Skeletal muscle tissue (tissue), 4 donors: Measurements from ENCODE around the gene EXOSC3. TPM values are rescaled to one million over a fixed set of nuclear protein-coding genes. Genes with fewer than 3 reads are reported as not detected.
"Not testable (repeated sequence)": the region's sequence is repeated elsewhere in the genome, so short reads cannot be mapped to it uniquely, and the experiment has no call there.

ENCODE experiments used
- H3K27ac ChIP-seq: one replicate; pipeline ENCODE4 v1.7.0; 2013; ENCODE audit warnings: mild to moderate bottlenecking, low read depth, low read length, inconsistent platforms
- H3K27me3 ChIP-seq, 3 donors: one replicate each; pipeline ENCODE4 v1.7.0; 2013; ENCODE audit warnings: low read length in 3 of 3; ENCODE audit not compliant: control insufficient read depth in 3 of 3, insufficient read depth in 3 of 3
- H3K36me3 ChIP-seq, 3 donors: one replicate each; pipeline ENCODE4 v1.7.0; 2013; ENCODE audit warnings: low read length in 3 of 3; ENCODE audit not compliant: control insufficient read depth in 3 of 3, insufficient read depth in 3 of 3
- H3K4me1 ChIP-seq, 3 donors: one replicate each; pipeline ENCODE4 v1.7.0; 2013; ENCODE audit warnings: low read length in 3 of 3, mild to moderate bottlenecking in 3 of 3; ENCODE audit not compliant: control insufficient read depth in 3 of 3, insufficient read depth in 3 of 3
- H3K4me3 ChIP-seq, 3 donors: one replicate each; pipeline ENCODE4 v1.7.0; 2013; ENCODE audit warnings: low read length in 3 of 3
- H3K9ac ChIP-seq, 3 donors: one replicate each; pipeline ENCODE4 v1.7.0; 2013; ENCODE audit warnings: low read length in 3 of 3, mild to moderate bottlenecking in 3 of 3, moderate library complexity in 2 of 3, low read depth in 1 of 3
- H3K9me3 ChIP-seq, 3 donors: one replicate each; pipeline ENCODE4 v1.7.0; 2013; ENCODE audit warnings: low read length in 3 of 3; ENCODE audit not compliant: control insufficient read depth in 3 of 3
- total RNA-seq: library from RNA; depleted of rRNA; stranded (reverse); fragments of >200 nt; gene quantifications from one replicate; pipeline ENCODE4 v1.2.3, GENCODE V29; 2014
- donor health status: Osteomylitis.

The EXOSC3 gene
- total RNA-seq, 1 donor from 2014 or later, result 26.1 TPM

- Histone ChIP-seq H3K4me1 (peaks cover 6 to 13% (median 13%) of the 10 kb centered on the region in 3 donors), H3K4me3 (peak overlapping the region; percentile 93 to 98 (median 94)), H3K27ac (peak overlapping the region; percentile 64), H3K27me3 (peaks cover 5 to 11% (median 6%) of the 10 kb centered on the region in 3 donors), H3K36me3 (peaks cover 12 to 38% (median 36%) of the 10 kb centered on the region in 3 donors), H3K9ac (peak overlapping the region; percentile 82 to 90 (median 86)), H3K9me3 (no peaks in the 10 kb centered on the region)
These were observed 611 bp downstream of the EXOSC3 start for GRCh38 chr9:37784291-37784615.

- no peaks in the 10 kb centered on the region for H3K9me3 ChIP-seq
- no peak overlapping the region for H3K9ac ChIP-seq
- no peaks in the 10 kb centered on the region for H3K4me1 ChIP-seq
- peaks cover 28 to 84% (median 66%) of the 10 kb centered on the region in 3 donors for H3K36me3 ChIP-seq
- H3K27me3 ChIP-seq, result no peaks in the 10 kb centered on the region
- no peak overlapping the region for H3K4me3 ChIP-seq
- no peak overlapping the region for H3K27ac ChIP-seq
These were observed 6.3 kb downstream of the EXOSC3 start for GRCh38 chr9:37778534-37778933.

GRCh38 chr9:37776328-37776727, 8.5 kb downstream of the EXOSC3 start:
- Histone ChIP-seq H3K36me3 (peaks cover 19 to 66% (median 49%) of the 10 kb centered on the region in 3 donors), H3K9ac (no peak overlapping the region), H3K4me3 (no peak overlapping the region), H3K27ac (no peak overlapping the region), H3K27me3 (no peaks in the 10 kb centered on the region), H3K4me1 (no peaks in the 10 kb centered on the region), H3K9me3 (no peaks in the 10 kb centered on the region)

- Histone ChIP-seq H3K36me3 (peaks cover 21 to 63% (median 49%) of the 10 kb centered on the region in 3 donors), H3K9ac (no peak overlapping the region), H3K27me3 (no peaks in the 10 kb centered on the region), H3K4me1 (no peaks in the 10 kb centered on the region), H3K9me3 (no peaks in the 10 kb centered on the region), H3K4me3 (no peak overlapping the region), H3K27ac (no peak overlapping the region)
These were observed 9.5 kb downstream of the EXOSC3 start for GRCh38 chr9:37775216-37775919.

- Histone ChIP-seq H3K9ac (no peak overlapping the region), H3K4me3 (no peak overlapping the region), H3K36me3 (peaks cover 11 to 26% (median 23%) of the 10 kb centered on the region in 3 donors)
These were observed 14.9 kb downstream of the EXOSC3 start for GRCh38 chr9:37769995-37770394.

GRCh38 chr9:37769306-37769705, 15.6 kb downstream of the EXOSC3 start:
- Histone ChIP-seq H3K9me3 (no peaks in the 10 kb centered on the region), H3K27ac (no peak overlapping the region), H3K4me3 (no peak overlapping the region), H3K36me3 (peaks cover 10 to 24% (median 20%) of the 10 kb centered on the region in 3 donors), H3K9ac (no peak overlapping the region), H3K4me1 (no peaks in the 10 kb centered on the region), H3K27me3 (no peaks in the 10 kb centered on the region)

More at GRCh38 chr9:37769995-37770394, 14.9 kb downstream of the EXOSC3 start:
- no peaks in the 10 kb centered on the region for H3K4me1 ChIP-seq
- no peak overlapping the region for H3K27ac ChIP-seq
- no peaks in the 10 kb centered on the region for H3K9me3 ChIP-seq
- no peaks in the 10 kb centered on the region for H3K27me3 ChIP-seq

GRCh38 chr9:37765263-37765662, 19.6 kb downstream of the EXOSC3 start:
- peaks cover 4 to 14% (median 6%) of the 10 kb centered on the region in 3 donors for H3K36me3 ChIP-seq
- H3K27ac ChIP-seq, result not testable (repeated sequence)

GRCh38 chr9:37761511-37761910, 23.4 kb downstream of the EXOSC3 start:
- Histone ChIP-seq H3K9ac (no peak overlapping the region), H3K36me3 (peaks cover 0 to 6% (median 0%) of the 10 kb centered on the region in 3 donors), H3K4me1 (no peaks in the 10 kb centered on the region), H3K27ac (no peak overlapping the region), H3K27me3 (no peaks in the 10 kb centered on the region), H3K9me3 (no peaks in the 10 kb centered on the region), H3K4me3 (no peak overlapping the region)

More at GRCh38 chr9:37765263-37765662, 19.6 kb downstream of the EXOSC3 start:
- H3K9me3 ChIP-seq, H3K4me3 ChIP-seq, H3K9ac ChIP-seq, H3K27me3 ChIP-seq, H3K4me1 ChIP-seq: not testable (repeated sequence)

- Histone ChIP-seq H3K9me3 (no peaks in the 10 kb centered on the region), H3K27me3 (no peaks in the 10 kb centered on the region), H3K4me3 (no peak overlapping the region), H3K36me3 (peaks cover 0 to 6% (median 0%) of the 10 kb centered on the region in 3 donors), H3K27ac (no peak overlapping the region), H3K9ac (no peak overlapping the region), H3K4me1 (no peaks in the 10 kb centered on the region)
These were observed 24.3 kb downstream of the EXOSC3 start for GRCh38 chr9:37760416-37761161.

GRCh38 chr9:37758747-37759146, 26.1 kb downstream of the EXOSC3 start:
- Histone ChIP-seq H3K4me1 (peaks cover 8 to 9% (median 8%) of the 10 kb centered on the region in 3 donors), H3K9ac (no peak overlapping the region), H3K27ac (no peak overlapping the region)

More at GRCh38 chr9:37758747-37759146, 26.1 kb downstream of the EXOSC3 start:
- peaks cover 0 to 2% (median 0%) of the 10 kb centered on the region in 3 donors for H3K36me3 ChIP-seq
- H3K9me3 ChIP-seq, result no peaks in the 10 kb centered on the region
- H3K4me3 ChIP-seq, result no peak overlapping the region
- H3K27me3 ChIP-seq, result no peaks in the 10 kb centered on the region
